HG03460 (cell line): ENCODE results near the gene PCSK1N.
"Not testable (repeated sequence)": the region's sequence is repeated elsewhere in the genome, so short reads cannot be mapped to it uniquely, and the experiment has no call there.

Experiments
- ATAC-seq: cut with Tn5 transposase; IDR thresholded peaks from one replicate; pipeline ENCODE4 v1.9.1; 2021; ENCODE audit not compliant: unreplicated experiment

The PCSK1N gene

DNA sequence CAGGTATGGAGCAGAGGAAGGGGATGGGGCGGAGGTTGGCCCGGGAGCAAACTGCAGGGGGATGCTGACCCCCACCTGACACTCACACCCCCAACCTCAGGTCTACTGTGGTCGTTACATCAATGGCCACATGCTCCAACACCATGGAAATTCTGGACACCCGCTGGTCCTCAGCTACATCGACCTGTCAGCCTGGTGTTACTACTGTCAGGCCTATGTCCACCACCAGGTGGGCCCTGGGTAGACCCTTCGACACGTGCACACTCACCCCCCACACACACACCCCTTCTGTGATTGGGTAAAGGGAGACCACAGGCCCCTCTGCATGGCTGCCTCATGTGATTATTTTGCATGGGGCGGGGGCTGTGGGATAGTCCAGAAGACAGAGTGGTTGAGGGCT lies 11.3 kb downstream of the PCSK1N start:
- ATAC-seq: no peak

DNA sequence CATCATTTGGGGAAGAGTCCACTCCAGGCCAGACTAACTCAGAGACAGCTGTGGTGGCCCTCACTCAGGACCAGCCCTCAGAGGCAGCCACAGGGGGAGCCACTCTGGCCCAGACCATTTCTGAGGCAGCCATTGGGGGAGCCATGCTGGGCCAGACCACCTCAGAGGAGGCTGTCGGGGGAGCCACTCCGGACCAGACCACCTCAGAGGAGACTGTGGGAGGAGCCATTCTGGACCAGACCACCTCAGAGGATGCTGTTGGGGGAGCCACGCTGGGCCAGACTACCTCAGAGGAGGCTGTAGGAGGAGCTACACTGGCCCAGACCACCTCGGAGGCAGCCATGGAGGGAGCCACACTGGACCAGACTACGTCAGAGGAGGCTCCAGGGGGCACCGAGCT lies 12.4 kb downstream of the PCSK1N start:
- ATAC-seq: no peak

GRCh38 chrX:48819394-48819793 lies 16.0 kb downstream of the PCSK1N start:
- ATAC-seq: not testable (repeated sequence)

DNA sequence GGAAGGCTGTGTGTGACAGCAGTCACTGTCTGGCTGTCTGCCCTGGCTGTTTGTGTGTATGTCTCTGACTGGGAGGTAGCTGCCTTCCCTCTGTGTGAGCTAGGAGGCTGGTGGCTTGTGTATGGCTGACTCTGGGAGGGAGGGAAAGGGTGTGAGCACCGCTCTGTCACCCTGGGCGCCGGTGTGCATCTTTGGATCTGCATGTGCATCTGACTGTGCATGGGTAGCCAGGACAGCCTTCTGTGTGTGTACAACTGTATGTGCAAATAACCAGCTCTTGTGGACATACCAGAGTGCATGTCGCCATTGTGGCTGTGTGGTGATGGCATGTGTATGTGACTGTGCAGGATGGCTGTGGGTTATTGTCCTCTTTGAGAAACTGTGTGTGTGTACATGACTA lies 16.5 kb downstream of the PCSK1N start:
- no peak for ATAC-seq

DNA sequence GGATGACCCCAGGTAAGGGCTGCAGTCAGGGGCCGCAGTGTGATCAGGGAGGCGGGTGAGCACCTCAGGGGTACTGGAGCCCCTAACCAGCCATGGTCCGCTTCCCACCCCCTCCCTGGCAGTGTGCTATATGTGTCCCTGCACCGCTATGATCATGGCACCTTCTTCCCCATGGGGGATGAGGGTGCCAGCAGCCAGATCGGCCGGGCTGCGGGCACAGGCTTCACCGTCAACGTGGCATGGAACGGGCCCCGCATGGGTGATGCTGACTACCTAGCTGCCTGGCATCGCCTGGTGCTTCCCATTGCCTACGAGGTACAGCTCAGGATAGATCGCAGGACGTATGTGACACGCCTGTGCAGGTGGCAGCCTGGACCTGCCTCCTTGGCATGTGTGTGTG lies 17.3 kb downstream of the PCSK1N start:
- no peak for ATAC-seq

GRCh38 chrX:48816014-48816810 lies 19.2 kb downstream of the PCSK1N start:
- ATAC-seq: no peak

- ATAC-seq: no peak
Observed at GRCh38 chrX:48815266-48815665, 20.1 kb downstream of the PCSK1N start.

- no peak for ATAC-seq
Observed at GRCh38 chrX:48814722-48815121, 20.7 kb downstream of the PCSK1N start.

DNA sequence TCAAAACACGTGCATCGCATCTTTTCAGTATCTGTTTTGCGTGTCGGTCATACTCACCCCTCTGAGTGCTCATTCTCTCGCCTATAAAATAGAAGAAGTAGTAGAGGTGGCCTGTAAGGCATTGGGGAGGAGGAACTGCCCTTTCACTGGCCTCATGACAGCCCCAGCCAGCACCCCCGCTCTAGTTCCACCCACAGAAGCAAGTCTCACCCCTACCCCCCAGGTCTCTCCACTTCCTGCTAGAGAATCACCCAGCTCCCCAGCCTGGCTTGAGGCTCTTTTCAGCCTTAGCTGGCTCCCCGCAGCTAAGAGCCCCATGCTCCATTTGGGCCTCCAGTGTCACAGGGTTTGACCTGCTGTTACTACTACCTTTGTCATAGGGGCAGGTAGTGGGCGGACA lies 21.8 kb downstream of the PCSK1N start:
- no peak for ATAC-seq

- no peak for ATAC-seq
Observed at GRCh38 chrX:48806081-48806480, 29.3 kb downstream of the PCSK1N start.

- ATAC-seq: no peak
Observed at GRCh38 chrX:48802905-48803200, 32.6 kb downstream of the PCSK1N start.

DNA sequence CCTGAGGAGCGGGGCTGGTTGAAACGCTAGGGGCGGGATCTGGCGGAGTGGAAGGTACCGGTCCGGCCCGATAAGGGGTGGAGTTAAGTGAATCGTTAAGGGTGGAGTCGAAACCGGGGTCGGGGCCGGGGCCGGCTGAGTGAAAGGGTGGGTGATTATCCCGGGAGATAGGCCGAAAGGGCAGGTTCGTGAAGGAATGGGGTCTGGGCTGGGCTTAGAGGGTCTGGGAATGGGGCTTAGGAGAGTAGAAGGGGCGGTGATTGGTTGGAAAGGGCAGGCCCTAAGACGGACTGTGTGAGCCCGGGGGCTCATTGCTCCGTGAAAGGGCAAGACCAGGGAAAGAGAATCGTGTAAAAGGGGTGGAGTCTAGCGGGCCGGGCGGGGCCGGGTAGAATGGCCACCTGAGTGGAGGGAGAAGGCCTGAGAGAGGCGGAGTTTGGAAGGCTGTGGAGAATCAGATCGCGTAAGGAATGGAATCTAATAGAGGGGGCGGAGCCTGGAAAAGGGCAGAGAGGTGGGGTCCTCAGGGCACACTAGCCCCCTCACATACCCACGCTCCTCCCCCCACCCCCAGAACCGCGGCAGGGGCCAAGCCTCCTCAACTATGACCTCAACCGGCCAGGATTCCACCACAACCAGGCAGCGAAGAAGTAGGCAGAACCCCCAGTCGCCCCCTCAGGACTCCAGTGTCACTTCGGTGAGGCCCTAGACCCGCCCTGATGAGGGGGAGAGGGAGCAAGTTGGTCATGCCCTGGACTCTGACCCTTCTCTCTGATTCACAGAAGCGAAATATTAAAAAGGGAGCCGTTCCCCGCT lies 33.1 kb downstream of the PCSK1N start:
- peak; percentile 52 for ATAC-seq

DNA sequence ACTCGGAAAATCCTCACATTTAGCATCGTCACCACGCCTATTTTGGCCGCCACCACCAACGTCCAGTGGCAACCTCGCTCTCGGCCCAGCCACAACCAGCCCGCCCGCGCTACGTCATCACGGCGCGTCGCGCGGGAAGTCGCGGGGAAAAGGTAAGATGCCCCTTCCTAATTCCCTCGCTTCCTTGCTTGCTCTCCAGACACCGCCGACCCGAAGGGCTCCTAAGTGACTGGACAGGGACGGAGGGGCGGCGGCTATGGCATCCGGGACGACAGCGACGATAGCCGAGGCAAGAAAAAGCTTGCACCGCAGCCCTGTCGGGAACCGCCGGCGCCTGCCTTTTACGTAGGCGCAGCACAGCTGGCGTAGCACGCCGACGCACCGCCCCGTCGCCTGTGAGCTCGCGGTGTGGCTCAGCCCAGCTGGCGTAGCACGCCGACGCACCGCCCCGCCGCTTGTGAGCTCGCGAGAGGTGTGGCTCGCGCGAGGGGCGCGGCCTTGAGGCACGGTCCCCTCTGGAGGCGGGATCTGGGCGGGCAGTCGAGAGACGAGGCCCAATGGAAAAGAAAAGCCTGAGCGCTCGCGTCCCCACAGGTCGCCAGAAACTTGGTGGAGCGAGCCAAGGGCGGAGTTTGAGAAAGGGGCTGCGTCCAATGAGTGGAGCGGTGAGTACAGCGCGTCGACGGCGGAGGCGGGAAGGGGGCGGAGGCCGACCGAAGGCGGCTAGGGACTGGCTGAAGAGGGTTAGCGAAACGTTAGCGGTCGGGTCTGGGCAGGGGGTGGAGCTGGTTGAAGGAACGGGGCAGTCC lies 33.9 kb downstream of the PCSK1N start, which contains the start of gene HDAC6:
TSS of gene HDAC6 (plus strand) at position 788 of the 809 bp plus-strand sequence. CDS start 626 bp downstream, outside the sequence.
- ATAC-seq: peak; percentile 89

DNA sequence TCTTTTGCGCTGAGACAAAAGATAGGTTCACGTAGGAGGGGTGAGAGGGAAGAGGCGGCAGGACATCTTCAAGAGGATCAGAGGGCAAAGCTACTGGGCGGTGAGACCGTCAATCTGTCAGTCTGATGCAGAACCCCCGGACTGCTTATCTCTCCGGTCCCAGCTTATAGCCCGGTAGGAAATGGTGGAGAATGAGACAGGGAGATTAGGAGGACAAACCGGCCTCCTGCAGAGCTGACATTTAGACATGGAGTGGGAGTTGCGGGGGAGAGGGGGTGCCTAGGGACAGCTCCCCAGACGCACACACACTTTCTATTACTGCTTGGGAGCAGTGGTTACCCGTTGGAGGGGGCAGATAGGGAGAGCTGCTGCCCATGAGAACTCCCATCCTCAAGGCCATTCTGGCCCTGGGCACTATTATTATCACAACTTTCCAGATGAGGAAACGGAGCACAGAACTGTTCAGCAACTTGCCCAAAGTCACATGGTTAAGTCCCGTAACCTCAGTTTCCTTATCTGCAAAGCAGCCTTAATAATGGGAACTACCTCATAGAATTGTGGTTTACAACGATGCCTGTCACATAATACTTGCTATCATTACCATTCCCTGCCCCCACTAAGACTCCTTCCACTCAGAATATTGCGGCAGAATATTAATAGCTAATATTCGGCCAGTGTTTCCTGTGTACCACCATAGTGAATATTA lies 34.7 kb downstream of the PCSK1N start:
- ATAC-seq: no peak

- ATAC-seq: no peak
Observed at GRCh38 chrX:48798318-48798717, 37.1 kb downstream of the PCSK1N start.

DNA sequence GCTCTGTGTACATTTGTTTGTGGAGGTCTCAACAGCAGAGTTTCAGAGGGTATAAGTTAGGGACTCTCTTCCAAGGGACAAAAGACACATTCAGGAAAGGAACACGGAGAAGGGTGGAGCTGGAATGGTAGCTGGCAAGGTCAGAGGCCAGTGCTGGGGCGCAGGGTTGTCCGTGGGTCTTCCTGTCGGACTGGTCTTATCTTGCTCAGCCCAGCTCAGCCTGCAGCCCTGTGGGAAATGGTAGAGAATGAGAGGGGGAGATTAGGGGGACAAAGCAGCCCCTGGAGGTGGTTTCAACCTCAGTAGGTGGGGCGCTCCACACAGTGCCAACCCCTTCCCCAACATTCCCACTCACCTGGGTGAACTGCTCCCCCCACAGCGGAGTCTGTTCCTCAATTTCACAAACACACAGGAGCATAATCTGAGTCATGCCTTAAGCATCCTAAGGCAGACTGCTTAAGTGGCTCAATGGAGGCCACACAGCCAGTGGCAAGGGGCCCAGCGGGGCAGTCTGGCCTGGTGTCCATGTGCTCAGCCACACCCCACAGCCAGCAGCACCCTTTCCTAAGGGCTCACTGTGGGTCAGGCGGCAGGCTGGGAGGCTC lies 40.4 kb downstream of the PCSK1N start:
- no peak for ATAC-seq

- no peak for ATAC-seq
Observed at GRCh38 chrX:48794340-48794910, 41.0 kb downstream of the PCSK1N start.

- no peak for ATAC-seq
Observed at GRCh38 chrX:48793935-48794334, 41.5 kb downstream of the PCSK1N start.

GRCh38 chrX:48792219-48792618 lies 43.2 kb downstream of the PCSK1N start:
- no peak for ATAC-seq
